SU-DHL-6 (cell line): Measurements from ENCODE around the gene NR2E3.

Experiments used
- H2AFZ ChIP-seq: fragments of 200-600 bp; sonication (generic); 2 replicates; pipeline ENCODE4 v1.6.1; 2014; ENCODE audit warnings: low read depth, mild to moderate bottlenecking, moderate library complexity, mixed read lengths, antibody characterized with exemption, low read length; ENCODE audit not compliant: severe bottlenecking
- H3F3A ChIP-seq: fragments of 200-600 bp; shearing (Covaris generic); 2 replicates; pipeline ENCODE4 v1.6.0; 2016; ENCODE audit warnings: antibody characterized with exemption, mild to moderate bottlenecking; ENCODE audit not compliant: insufficient read depth
- H3K27ac ChIP-seq: fragments of 200-600 bp; sonication (generic); 2 replicates; pipeline ENCODE4 v1.5.1; 2016; ENCODE audit warnings: low read depth, mild to moderate bottlenecking, low read length, moderate library complexity, mixed read lengths
- H3K27me3 ChIP-seq: fragments of 200-600 bp; sonication (generic), shearing (Covaris generic); 2 replicates; pipeline ENCODE4 v1.6.0; 2014; ENCODE audit warnings: mild to moderate bottlenecking, low read length
- H3K36me3 ChIP-seq: fragments of 200-600 bp; sonication (generic); 2 replicates; pipeline ENCODE4 v1.6.1; 2014; ENCODE audit warnings: mild to moderate bottlenecking, low read length, mixed read lengths
- H3K4me2 ChIP-seq: fragments of 300-600, 200-600 bp; shearing (Covaris generic), sonication (generic); 2 replicates; pipeline ENCODE4 v1.6.0; 2014; ENCODE audit warnings: low read length, low read depth, mild to moderate bottlenecking; ENCODE audit not compliant: poor library complexity, severe bottlenecking
- H3K4me3 ChIP-seq: fragments of 200-600 bp; sonication (generic); 2 replicates; pipeline ENCODE4 v1.5.1; 2014; ENCODE audit warnings: antibody characterized with exemption, low read length, mild to moderate bottlenecking, mixed read lengths; ENCODE audit not compliant: insufficient read depth, poor library complexity, severe bottlenecking
- H3K79me2 ChIP-seq: fragments of 200-600 bp; sonication (generic); 2 replicates; pipeline ENCODE4 v1.6.1; 2014; ENCODE audit warnings: mild to moderate bottlenecking, low read length, moderate library complexity; ENCODE audit not compliant: insufficient read depth
- H3K9ac ChIP-seq: fragments of 200-600 bp; sonication (generic); 2 replicates; pipeline ENCODE4 v1.7.0; 2014; ENCODE audit warnings: mild to moderate bottlenecking, low read length
- H3K9me2 ChIP-seq: fragments of 200-600 bp; sonication (generic); replicated peaks from 2 replicates; pipeline ENCODE4 v1.6.1; 2014; ENCODE audit warnings: low read length; ENCODE audit not compliant: insufficient read depth
- H3K9me3 ChIP-seq: fragments of 200-600 bp; sonication (generic); 2 replicates; pipeline ENCODE4 v1.6.1; 2014; ENCODE audit warnings: low read length, mixed read lengths; ENCODE audit not compliant: insufficient read depth
- H4K20me1 ChIP-seq: fragments of 200-600 bp; sonication (generic); 2 replicates; pipeline ENCODE4 v1.6.1; 2014; ENCODE audit warnings: low read depth, mild to moderate bottlenecking, antibody characterized with exemption, low read length, moderate library complexity, mixed read lengths
- CTCF ChIP-seq: fragments of 200-600 bp; sonication (generic); IDR thresholded peaks from one replicate; pipeline ENCODE4 v1.5.1; 2017; ENCODE audit warnings: antibody characterized with exemption, mild to moderate bottlenecking, low read length, moderate library complexity; ENCODE audit not compliant: insufficient read depth, poor library complexity, severe bottlenecking
- EZH2phosphoT487 ChIP-seq: fragments of 200-600 bp; sonication (generic), shearing (Covaris generic); conservative IDR thresholded peaks from 2 replicates; pipeline ENCODE4 v1.6.1; 2018; ENCODE audit warnings: mild to moderate bottlenecking, antibody characterized with exemption, low read length, moderate library complexity, mixed read lengths

The NR2E3 gene

DNA sequence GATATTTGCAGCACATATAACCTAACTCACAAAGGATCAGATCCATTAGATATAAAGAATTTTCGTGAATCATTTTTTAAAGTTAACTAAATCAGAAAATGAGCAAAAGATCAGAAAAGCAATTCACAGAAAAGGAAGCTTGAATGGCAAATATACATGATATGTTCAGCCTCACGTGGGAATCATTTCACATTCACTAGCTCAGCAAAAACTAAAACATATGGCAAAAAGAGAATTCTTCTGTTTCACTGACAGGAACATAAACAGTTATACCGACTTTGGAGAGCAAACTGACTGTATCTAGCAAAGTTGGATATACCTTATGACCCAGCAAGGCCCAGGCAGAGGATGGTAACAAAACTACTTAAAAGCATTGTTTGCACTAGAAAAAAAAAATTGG is 34.0 kb upstream of the NR2E3 start:
- no peaks in the 10 kb centered on the region for H4K20me1 ChIP-seq
- H3K36me3 ChIP-seq, result no peaks in the 10 kb centered on the region
- H3K9me3 ChIP-seq, result no peaks in the 10 kb centered on the region
- H3K27me3 ChIP-seq, result no peaks in the 10 kb centered on the region
- no peak overlapping the region for H3K27ac ChIP-seq
- TF ChIP-seq EZH2phosphoT487 (no peak), CTCF (no peak)
- H2AFZ ChIP-seq, result no peak overlapping the region
- no peaks in the 10 kb centered on the region for H3K79me2 ChIP-seq
- no peaks in the 10 kb centered on the region for H3F3A ChIP-seq
- H3K4me2 ChIP-seq, result no peak overlapping the region
- no peak overlapping the region for H3K4me3 ChIP-seq
- no peak overlapping the region for H3K9ac ChIP-seq
- H3K9me2 ChIP-seq, result no peaks in the 10 kb centered on the region

DNA sequence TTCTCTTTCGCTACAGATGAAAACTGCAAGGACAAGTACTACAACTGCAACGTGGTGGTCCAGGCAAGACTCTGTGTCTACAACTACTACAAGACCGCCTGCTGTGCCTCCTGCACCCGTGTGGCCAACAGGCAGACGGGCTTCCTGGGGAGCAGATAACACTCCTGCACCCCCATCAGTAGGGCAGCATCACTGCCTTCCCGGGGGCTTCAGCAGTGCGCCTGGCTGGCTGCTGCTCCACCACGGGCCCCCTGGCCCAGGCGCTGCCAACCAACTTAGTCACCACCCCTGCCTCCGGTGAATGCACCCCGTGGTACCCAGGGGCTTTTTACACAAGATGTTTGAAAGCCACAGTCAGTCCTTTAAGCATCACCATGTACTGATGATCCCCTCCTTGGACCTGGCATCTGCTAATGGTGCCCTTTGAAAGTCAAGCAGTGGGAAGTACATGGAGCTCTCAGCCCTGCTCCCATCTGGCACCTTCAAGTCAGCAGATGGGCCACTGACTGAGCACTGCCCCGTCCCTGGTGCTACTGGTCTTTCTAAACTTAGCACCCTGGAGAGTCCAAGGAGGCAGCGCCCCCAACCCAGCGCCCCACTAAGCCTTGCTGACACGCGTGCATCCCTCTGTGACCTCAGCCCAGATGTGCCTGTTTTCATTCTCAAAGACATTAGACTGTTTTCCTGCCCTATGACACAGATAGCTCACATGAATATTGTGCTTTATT is 33.0 kb upstream of the NR2E3 start:
- Histone ChIP-seq H3F3A (no peaks in the 10 kb centered on the region), H3K79me2 (no peaks in the 10 kb centered on the region), H3K9me2 (no peaks in the 10 kb centered on the region), H3K27ac (no peak overlapping the region), H4K20me1 (no peaks in the 10 kb centered on the region), H3K9ac (no peak overlapping the region), H3K36me3 (no peaks in the 10 kb centered on the region), H3K27me3 (no peaks in the 10 kb centered on the region), H3K4me3 (no peak overlapping the region), H2AFZ (no peak overlapping the region), H3K9me3 (no peaks in the 10 kb centered on the region), H3K4me2 (no peak overlapping the region)
- no peak for TF ChIP-seq CTCF
- no peak for TF ChIP-seq EZH2phosphoT487

DNA sequence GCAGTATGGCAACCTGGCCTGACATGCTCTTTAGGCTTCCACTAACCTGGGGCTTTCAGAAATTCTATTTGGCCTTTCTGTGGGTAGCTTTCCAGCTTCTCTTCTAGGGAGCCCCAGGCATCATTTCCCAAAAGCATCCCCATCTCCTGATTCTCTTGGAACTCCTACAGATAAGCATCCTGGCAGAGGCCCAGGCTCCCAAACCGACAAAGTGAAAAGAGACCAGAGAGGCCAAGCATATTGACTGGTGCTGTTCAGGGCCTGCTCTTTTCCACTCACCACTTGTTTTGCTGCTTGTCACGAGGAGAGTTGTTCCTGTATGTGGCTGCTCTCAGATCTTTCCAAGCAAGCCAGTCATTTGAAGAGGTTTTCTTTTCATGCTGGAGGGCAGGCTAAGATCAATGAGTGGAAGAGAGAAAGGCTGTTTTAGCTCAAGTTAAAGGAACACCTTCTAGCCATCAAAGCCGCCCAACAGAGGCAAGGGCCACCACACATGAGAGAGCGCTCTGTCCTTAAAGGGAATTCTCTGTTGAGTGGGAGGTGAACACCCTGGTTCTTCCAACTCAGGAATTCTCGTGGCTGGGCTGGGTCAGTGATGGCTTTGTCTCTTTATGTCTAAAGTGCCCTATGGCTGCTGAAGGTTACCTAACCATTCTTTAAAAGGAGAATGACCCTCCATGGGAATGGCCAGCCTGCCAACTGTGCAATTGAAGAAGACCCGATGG is 31.1 kb upstream of the NR2E3 start:
- H3F3A ChIP-seq, result no peaks in the 10 kb centered on the region
- H3K9ac ChIP-seq, result no peak overlapping the region
- no peaks in the 10 kb centered on the region for H3K79me2 ChIP-seq
- H3K27ac ChIP-seq, result no peak overlapping the region
- TF ChIP-seq CTCF (no peak), EZH2phosphoT487 (no peak)
- H3K9me2 ChIP-seq, result no peaks in the 10 kb centered on the region
- no peak overlapping the region for H3K4me3 ChIP-seq
- H3K9me3 ChIP-seq, result no peaks in the 10 kb centered on the region
- H2AFZ ChIP-seq, result no peak overlapping the region
- no peaks in the 10 kb centered on the region for H3K27me3 ChIP-seq
- no peaks in the 10 kb centered on the region for H4K20me1 ChIP-seq
- H3K4me2 ChIP-seq, result no peak overlapping the region
- no peaks in the 10 kb centered on the region for H3K36me3 ChIP-seq
